ENCODE data around the gene NPBWR2.

GRCh38 chr20:64065062-64065973 lies 42.0 kb downstream of the NPBWR2 start:
- TF ChIP-seq CTCF (conservative IDR thresholded peaks at IDR 0.05) (no peak), ZFX (IDR thresholded peaks at IDR 0.05) (no peak)
